ENCODE results near the gene ELP4. TPM values are rescaled to one million over a fixed set of nuclear protein-coding genes. Genes with fewer than 3 reads are reported as not detected.

The ELP4 gene
- total RNA-seq, 1 donor from 2014 or later, result 147 TPM

DNA sequence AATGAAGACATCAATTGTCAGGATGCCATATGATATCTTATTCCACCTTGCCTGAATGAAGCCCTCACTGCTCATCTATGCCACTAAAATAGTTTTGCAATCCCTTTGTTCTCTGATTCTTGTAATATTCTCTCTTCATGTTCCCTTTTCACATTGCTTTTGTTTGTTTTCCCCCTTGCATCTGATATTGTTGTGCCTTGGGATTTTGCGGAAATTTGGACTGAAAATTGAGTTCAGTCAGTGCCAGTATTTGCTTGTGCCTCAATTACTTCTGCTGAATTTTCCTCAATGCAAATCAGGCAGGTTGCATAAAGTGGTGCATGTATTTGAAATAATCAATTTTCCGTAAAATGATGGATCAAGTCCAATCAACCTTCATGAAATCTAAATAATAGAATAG lies 203.3 kb downstream of the ELP4 start:
- no peaks in the 10 kb centered on the region for H3K4me1 ChIP-seq
- H2AFZ ChIP-seq (replicated peaks), result no peak overlapping the region
- no peaks in the 10 kb centered on the region for H3K4me1 Mint-ChIP-seq
- no peaks in the 10 kb centered on the region for H3F3A ChIP-seq (ENCODE audit: low read depth)
- H3K36me3 ChIP-seq, result no peaks in the 10 kb centered on the region
- no peaks in the 10 kb centered on the region for H3K9me3 Mint-ChIP-seq
- no peaks in the 10 kb centered on the region for H3K27me3 Mint-ChIP-seq (ENCODE audit: insufficient read depth, low read depth)
- TF ChIP-seq EZH2phosphoT487 (IDR thresholded peaks at IDR 0.05), result no peak
- TF ChIP-seq, protein P1, sequence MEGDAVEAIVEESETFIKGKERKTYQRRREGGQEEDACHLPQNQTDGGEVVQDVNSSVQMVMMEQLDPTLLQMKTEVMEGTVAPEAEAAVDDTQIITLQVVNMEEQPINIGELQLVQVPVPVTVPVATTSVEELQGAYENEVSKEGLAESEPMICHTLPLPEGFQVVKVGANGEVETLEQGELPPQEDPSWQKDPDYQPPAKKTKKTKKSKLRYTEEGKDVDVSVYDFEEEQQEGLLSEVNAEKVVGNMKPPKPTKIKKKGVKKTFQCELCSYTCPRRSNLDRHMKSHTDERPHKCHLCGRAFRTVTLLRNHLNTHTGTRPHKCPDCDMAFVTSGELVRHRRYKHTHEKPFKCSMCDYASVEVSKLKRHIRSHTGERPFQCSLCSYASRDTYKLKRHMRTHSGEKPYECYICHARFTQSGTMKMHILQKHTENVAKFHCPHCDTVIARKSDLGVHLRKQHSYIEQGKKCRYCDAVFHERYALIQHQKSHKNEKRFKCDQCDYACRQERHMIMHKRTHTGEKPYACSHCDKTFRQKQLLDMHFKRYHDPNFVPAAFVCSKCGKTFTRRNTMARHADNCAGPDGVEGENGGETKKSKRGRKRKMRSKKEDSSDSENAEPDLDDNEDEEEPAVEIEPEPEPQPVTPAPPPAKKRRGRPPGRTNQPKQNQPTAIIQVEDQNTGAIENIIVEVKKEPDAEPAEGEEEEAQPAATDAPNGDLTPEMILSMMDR (IDR thresholded peaks at IDR 0.05), result no peak
- no peak for TF ChIP-seq EZH2 (IDR thresholded peaks at IDR 0.05)
- no peak overlapping the region for H3K4me2 ChIP-seq
- no peak overlapping the region for H3K27ac Mint-ChIP-seq
- H3K9me3 ChIP-seq (ENCODE audit: low read depth), result no peaks in the 10 kb centered on the region
- no peak overlapping the region for H3K27ac ChIP-seq
- H4K20me1 ChIP-seq (ENCODE audit: low read depth), result no peaks in the 10 kb centered on the region
- no peak overlapping the region for H3K4me3 ChIP-seq
- no peak overlapping the region for H3K4me3 Mint-ChIP-seq
- H3K79me2 ChIP-seq (ENCODE audit: low read depth), result no peaks in the 10 kb centered on the region
- H3K36me3 Mint-ChIP-seq, result peaks cover 13% of the 10 kb centered on the region
- H3K27me3 ChIP-seq, result no peaks in the 10 kb centered on the region
- no peak for DNase-seq (ENCODE audit: low spot score)
- no peak overlapping the region for H3K9ac ChIP-seq

DNA sequence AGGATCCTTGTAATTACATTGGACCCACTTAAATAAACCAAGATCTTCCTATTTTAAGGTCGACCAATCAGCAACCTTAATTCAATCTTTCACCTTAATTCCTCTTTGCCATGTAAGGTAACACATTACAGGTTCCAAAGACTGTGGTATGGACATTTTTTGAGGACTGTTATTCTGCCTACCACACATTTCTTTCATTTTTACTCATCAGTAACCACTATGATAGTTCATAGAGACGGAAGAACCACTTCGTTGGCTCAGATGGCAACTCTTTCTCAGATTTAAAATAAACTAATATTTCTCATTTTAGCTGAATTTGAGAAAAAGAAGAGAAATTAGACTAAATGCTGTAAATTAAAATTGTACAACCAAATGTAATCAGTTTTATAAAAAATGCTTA lies 205.3 kb downstream of the ELP4 start:
- no peaks in the 10 kb centered on the region for H4K20me1 ChIP-seq (ENCODE audit: low read depth)
- H2AFZ ChIP-seq (replicated peaks), result no peak overlapping the region
- no peak overlapping the region for H3K4me2 ChIP-seq
- H3K79me2 ChIP-seq (ENCODE audit: low read depth), result no peaks in the 10 kb centered on the region
- Mint-ChIP-seq H3K36me3 (peaks cover 14% of the 10 kb centered on the region), H3K27me3 (ENCODE audit: insufficient read depth, low read depth) (no peaks in the 10 kb centered on the region), H3K4me3 (no peak overlapping the region), H3K4me1 (peaks cover 7% of the 10 kb centered on the region), H3K9me3 (no peaks in the 10 kb centered on the region), H3K27ac (no peak overlapping the region)
- no peaks in the 10 kb centered on the region for H3K36me3 ChIP-seq
- no peaks in the 10 kb centered on the region for H3F3A ChIP-seq (ENCODE audit: low read depth)
- no peaks in the 10 kb centered on the region for H3K9me3 ChIP-seq (ENCODE audit: low read depth)
- H3K9ac ChIP-seq, result no peak overlapping the region
- TF ChIP-seq, protein P1 (IDR thresholded peaks at IDR 0.05), result no peak
- TF ChIP-seq EZH2phosphoT487 (IDR thresholded peaks at IDR 0.05) (no peak), EZH2 (IDR thresholded peaks at IDR 0.05) (no peak)
- DNase-seq (ENCODE audit: low spot score), result no peak
- H3K4me3 ChIP-seq, result no peak overlapping the region
- peaks cover 5% of the 10 kb centered on the region for H3K4me1 ChIP-seq
- no peak overlapping the region for H3K27ac ChIP-seq
- H3K27me3 ChIP-seq, result no peaks in the 10 kb centered on the region

- Histone ChIP-seq H2AFZ (replicated peaks) (no peak overlapping the region), H3K27ac (no peak overlapping the region), H3K27me3 (no peaks in the 10 kb centered on the region), H3K79me2 (ENCODE audit: low read depth) (no peaks in the 10 kb centered on the region), H3K36me3 (no peaks in the 10 kb centered on the region), H3K9me3 (ENCODE audit: low read depth) (no peaks in the 10 kb centered on the region), H3K9ac (no peak overlapping the region), H3K4me2 (no peak overlapping the region), H3K4me1 (peaks cover 12% of the 10 kb centered on the region), H3F3A (ENCODE audit: low read depth) (no peaks in the 10 kb centered on the region), H4K20me1 (ENCODE audit: low read depth) (no peaks in the 10 kb centered on the region), H3K4me3 (no peak overlapping the region)
- no peaks in the 10 kb centered on the region for H3K27me3 Mint-ChIP-seq (ENCODE audit: insufficient read depth, low read depth)
- H3K4me3 Mint-ChIP-seq, result no peak overlapping the region
- no peaks in the 10 kb centered on the region for H3K9me3 Mint-ChIP-seq
- DNase-seq (ENCODE audit: low spot score), result no peak
- peaks cover 27% of the 10 kb centered on the region for H3K36me3 Mint-ChIP-seq
- TF ChIP-seq, protein P1 (IDR thresholded peaks at IDR 0.05), result no peak
- TF ChIP-seq EZH2phosphoT487 (IDR thresholded peaks at IDR 0.05) (no peak), EZH2 (IDR thresholded peaks at IDR 0.05) (no peak)
- no peak overlapping the region for H3K27ac Mint-ChIP-seq
- peaks cover 23% of the 10 kb centered on the region for H3K4me1 Mint-ChIP-seq
Measured at GRCh38 chr11:31720225-31720624, 210.7 kb downstream of the ELP4 start.

All from neural progenitor cell (in vitro differentiated cells).